ENCODE results near the gene CAMK2A. TPM values are rescaled to one million over a fixed set of nuclear protein-coding genes. Genes with fewer than 3 reads are reported as not detected.

Gene CAMK2A
- total and polyA plus RNA-seq, 2 of the 4 experiments (the other 2 are of a cell fraction) = 0.18 to 0.19 TPM

GRCh38 chr5:150186897-150187296 is 102.7 kb downstream of the CAMK2A start:
- Histone ChIP-seq H2BK120ac (ENCODE audit: low read depth, low read length) (no peak overlapping the region), H3K9me3 (ENCODE audit: control insufficient read depth, insufficient read depth, low read length) (no peaks in the 10 kb centered on the region), H3K79me1 (ENCODE audit: low read depth in 1 of 2, low read length in 2 of 2) (no peaks in the 10 kb centered on the region), H3K9me1 (ENCODE audit: insufficient read depth, low read length) (peaks cover 4% of the 10 kb centered on the region; the same call in 1 of the 2 replicates), H2AK5ac (ENCODE audit: low read depth, low read length) (no peak overlapping the region), H2BK5ac (ENCODE audit: low read depth, low read length, poor library complexity, severe bottlenecking) (no peak overlapping the region), H3K18ac (ENCODE audit: low read depth, low read length) (no peak overlapping the region), H3K14ac (replicated peaks; ENCODE audit: low read depth, low read length) (no peak overlapping the region), H3K4ac (ENCODE audit: low read depth, low read length) (no peak overlapping the region), H3K23ac (ENCODE audit: low read depth, low read length) (no peak overlapping the region), H3K27ac (ENCODE audit: insufficient read depth, low read length) (no peak overlapping the region), H4K91ac (ENCODE audit: insufficient read depth, low read depth, low read length) (no peak overlapping the region), H3K4me1 (ENCODE audit: control insufficient read depth, insufficient read depth, low read length) (peaks cover 2% of the 10 kb centered on the region; the same call in 1 of the 2 replicates), H3K9ac (ENCODE audit: low read depth, low read length) (no peak overlapping the region), H3K36me3 (ENCODE audit: control insufficient read depth, insufficient read depth, low read length) (no peaks in the 10 kb centered on the region), H4K20me1 (ENCODE audit: insufficient read depth, low read length) (no peaks in the 10 kb centered on the region), H2AK9ac (replicated peaks; ENCODE audit: low read depth, low read length, poor library complexity) (no peak overlapping the region), H3K56ac (ENCODE audit: extremely low read depth, insufficient read depth, low read length) (no peak overlapping the region), H3K4me2 (ENCODE audit: low read depth, low read length) (no peak overlapping the region), H4K5ac (ENCODE audit: low read depth, low read length) (no peak overlapping the region), H2BK20ac (ENCODE audit: low read depth, low read length) (no peak overlapping the region), H2BK15ac (ENCODE audit: low read depth, low read length) (no peak overlapping the region), H4K8ac (ENCODE audit: low read depth in 2 of 2, low read length in 2 of 2) (no peak overlapping the region), H3K4me3 (ENCODE audit: insufficient read depth, low read depth, low read length) (no peak overlapping the region), H2AFZ (replicated peaks; ENCODE audit: low read length, poor library complexity) (no peak overlapping the region), H3K27me3 (ENCODE audit: control insufficient read depth, insufficient read depth, low read length) (peaks cover 93% of the 10 kb centered on the region)
- WGBS, 2 experiments (ENCODE audit: extremely low coverage in 2 of 2, insufficient read length in 1 of 2) = no CpG with 5 or more reads among the region's 4 CpGs
- intact Hi-C loops (cut with micrococcal nuclease) (no loop called here), dilution Hi-C loops (cut with HindIII; ENCODE audit: low sequenced_read_pairs, unreplicated experiment) (no loop called here), in situ Hi-C loops (cut with MboI; ENCODE audit: low sequenced_read_pairs) (no loop called here)
- no peak for DNase-seq
- BruUV-seq (replicated peaks) = no TSS peak
- CTCF ChIA-PET = no interaction called here
- no peak for ATAC-seq (ENCODE audit: low read depth)
- TF ChIP-seq FOS (IDR thresholded peaks at IDR 0.05; ENCODE audit: low read depth, low read length) = no peak
- no peak for TF ChIP-seq RFX5 (IDR thresholded peaks at IDR 0.05; ENCODE audit: low read depth, low read length)
- no peak for TF ChIP-seq MAZ (IDR thresholded peaks at IDR 0.05; ENCODE audit: borderline replicate concordance, low read depth, low read length)
- no peak for TF ChIP-seq SMC3 (IDR thresholded peaks at IDR 0.05; ENCODE audit: low read depth, low read length)
- TF ChIP-seq MXI1 (IDR thresholded peaks at IDR 0.05; ENCODE audit: borderline replicate concordance, low read depth, low read length) = no peak
- TF ChIP-seq POLR2A (IDR thresholded peaks at IDR 0.05; ENCODE audit: low read depth, low read length) = no peak
- no peak for TF ChIP-seq ELK1 (IDR thresholded peaks at IDR 0.05; ENCODE audit: borderline replicate concordance, low read depth, low read length)
- TF ChIP-seq USF2 (IDR thresholded peaks at IDR 0.05; ENCODE audit: low read depth, low read length) = no peak
- TF ChIP-seq CHD1 (IDR thresholded peaks at IDR 0.05; ENCODE audit: low read depth, low read length) = no peak
- no peak for TF ChIP-seq CEBPB (IDR thresholded peaks at IDR 0.05; ENCODE audit: low read depth, low read length)
- no peak for TF ChIP-seq CTCF (conservative IDR thresholded peaks at IDR 0.05; ENCODE audit: low read depth, low read length)
- TF ChIP-seq BHLHE40 (IDR thresholded peaks at IDR 0.05; ENCODE audit: low read depth, low read length) = no peak
- TF ChIP-seq RAD21 (IDR thresholded peaks at IDR 0.05; ENCODE audit: low read length) = no peak
- TF ChIP-seq RCOR1 (IDR thresholded peaks at IDR 0.05; ENCODE audit: insufficient replicate concordance, low read length) = no peak
- no peak for TF ChIP-seq MAFK (IDR thresholded peaks at IDR 0.05; ENCODE audit: low read depth, low read length)
- no peak for TF ChIP-seq NFE2L2 (IDR thresholded peaks at IDR 0.05; ENCODE audit: low read depth, low read length)
- POLR2A ChIA-PET (ENCODE audit: unreplicated experiment) = no interaction called here

Measured in IMR-90 (cell line).